Osteocyte (in vitro differentiated cells): ENCODE results near the gene OR9A2. TPM values are rescaled to one million over a fixed set of nuclear protein-coding genes. Genes with fewer than 3 reads are reported as not detected.

ENCODE experiments used
- DNase-seq: peaks from one replicate; pipeline ENCODE4 v3.0.0; 2021; ENCODE audit warnings: mixed read lengths; ENCODE audit not compliant: unreplicated experiment; ENCODE audit errors: extremely low spot score
- H3K27ac Mint-ChIP-seq: one replicate; pipeline ENCODE4 v1.8.0; 2021; ENCODE audit warnings: mild to moderate bottlenecking, mixed read lengths; ENCODE audit not compliant: unreplicated experiment
- H3K27me3 Mint-ChIP-seq: one replicate; pipeline ENCODE4 v1.8.0; 2021; ENCODE audit warnings: mixed read lengths; ENCODE audit not compliant: unreplicated experiment
- H3K36me3 Mint-ChIP-seq: one replicate; pipeline ENCODE4 v1.8.0; 2021; ENCODE audit warnings: mixed read lengths; ENCODE audit not compliant: unreplicated experiment
- H3K4me1 Mint-ChIP-seq: one replicate; pipeline ENCODE4 v1.8.0; 2021; ENCODE audit warnings: mixed read lengths; ENCODE audit not compliant: unreplicated experiment
- H3K4me3 Mint-ChIP-seq: one replicate; pipeline ENCODE4 v1.8.0; 2021; ENCODE audit warnings: mild to moderate bottlenecking, moderate library complexity, mixed read lengths; ENCODE audit not compliant: unreplicated experiment
- H3K9me3 Mint-ChIP-seq: one replicate; pipeline ENCODE4 v1.8.0; 2021; ENCODE audit warnings: mixed read lengths; ENCODE audit not compliant: unreplicated experiment
- total RNA-seq: library from RNA; stranded (reverse); gene quantifications from 2 replicates; pipeline ENCODE4 v1.2.1, GENCODE V29; 2021
- TF ChIP-seq, protein P1 (sequence below): fragments of 200-600 bp; sonication (generic); IDR thresholded peaks from 2 replicates; pipeline ENCODE4 v1.5.0; 2021; ENCODE audit warnings: antibody characterized with exemption, mild to moderate bottlenecking, moderate library complexity

OR9A2 gene
- total RNA-seq, 1 donor from 2014 or later, result not detected

DNA sequence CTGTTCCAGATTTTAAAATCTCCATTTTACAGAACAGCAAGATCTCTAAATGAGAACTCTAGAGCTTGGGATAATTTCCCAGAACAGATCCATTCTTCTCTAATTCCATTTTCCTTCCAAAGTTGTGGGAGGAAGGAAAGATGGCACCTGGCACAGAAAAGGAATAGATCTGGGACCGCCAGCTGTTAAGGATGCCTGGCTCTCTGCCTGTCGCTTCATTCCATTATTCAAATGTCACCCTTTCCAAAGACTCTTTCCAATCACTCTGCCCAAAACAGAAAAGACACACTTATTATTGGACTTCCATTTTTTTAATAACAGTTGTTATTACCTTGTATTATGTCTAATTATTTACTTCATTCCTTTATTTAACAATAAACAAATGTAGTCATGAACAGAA lies 751 bp upstream of the OR9A2 start:
- Mint-ChIP-seq H3K4me3 (no peak overlapping the region), H3K27me3 (peaks cover 4% of the 10 kb centered on the region), H3K36me3 (no peaks in the 10 kb centered on the region), H3K27ac (no peak overlapping the region), H3K4me1 (peaks cover 10% of the 10 kb centered on the region), H3K9me3 (no peaks in the 10 kb centered on the region)
- TF ChIP-seq, protein P1, sequence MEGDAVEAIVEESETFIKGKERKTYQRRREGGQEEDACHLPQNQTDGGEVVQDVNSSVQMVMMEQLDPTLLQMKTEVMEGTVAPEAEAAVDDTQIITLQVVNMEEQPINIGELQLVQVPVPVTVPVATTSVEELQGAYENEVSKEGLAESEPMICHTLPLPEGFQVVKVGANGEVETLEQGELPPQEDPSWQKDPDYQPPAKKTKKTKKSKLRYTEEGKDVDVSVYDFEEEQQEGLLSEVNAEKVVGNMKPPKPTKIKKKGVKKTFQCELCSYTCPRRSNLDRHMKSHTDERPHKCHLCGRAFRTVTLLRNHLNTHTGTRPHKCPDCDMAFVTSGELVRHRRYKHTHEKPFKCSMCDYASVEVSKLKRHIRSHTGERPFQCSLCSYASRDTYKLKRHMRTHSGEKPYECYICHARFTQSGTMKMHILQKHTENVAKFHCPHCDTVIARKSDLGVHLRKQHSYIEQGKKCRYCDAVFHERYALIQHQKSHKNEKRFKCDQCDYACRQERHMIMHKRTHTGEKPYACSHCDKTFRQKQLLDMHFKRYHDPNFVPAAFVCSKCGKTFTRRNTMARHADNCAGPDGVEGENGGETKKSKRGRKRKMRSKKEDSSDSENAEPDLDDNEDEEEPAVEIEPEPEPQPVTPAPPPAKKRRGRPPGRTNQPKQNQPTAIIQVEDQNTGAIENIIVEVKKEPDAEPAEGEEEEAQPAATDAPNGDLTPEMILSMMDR, result no peak
- DNase-seq, result no peak

DNA sequence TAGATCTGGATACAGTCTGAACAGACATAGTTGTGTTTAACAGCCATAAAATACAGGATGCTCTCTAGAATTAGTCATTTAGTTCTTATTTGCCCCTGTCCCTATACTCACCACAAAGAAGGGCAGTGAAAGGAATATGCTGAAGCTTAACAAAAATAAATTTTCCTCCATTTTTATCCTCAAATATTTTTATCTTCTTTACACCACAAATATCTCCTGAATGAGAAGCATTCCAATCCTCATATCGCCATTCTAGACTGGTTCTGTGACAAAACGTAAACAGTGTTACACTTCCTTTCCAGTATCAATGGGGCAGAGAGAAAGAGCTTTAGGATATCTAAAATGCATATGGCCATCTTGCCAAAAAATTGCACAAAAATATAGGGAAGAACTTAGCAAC lies 1.6 kb downstream of the OR9A2 start:
- peaks cover 12% of the 10 kb centered on the region for H3K4me1 Mint-ChIP-seq
- peak overlapping the region; percentile 20 for H3K27ac Mint-ChIP-seq
- no peak for DNase-seq
- TF ChIP-seq, protein P1, result no peak
- no peaks in the 10 kb centered on the region for H3K27me3 Mint-ChIP-seq
- H3K9me3 Mint-ChIP-seq, result peaks cover 4% of the 10 kb centered on the region
- no peak overlapping the region for H3K4me3 Mint-ChIP-seq
- no peaks in the 10 kb centered on the region for H3K36me3 Mint-ChIP-seq

DNA sequence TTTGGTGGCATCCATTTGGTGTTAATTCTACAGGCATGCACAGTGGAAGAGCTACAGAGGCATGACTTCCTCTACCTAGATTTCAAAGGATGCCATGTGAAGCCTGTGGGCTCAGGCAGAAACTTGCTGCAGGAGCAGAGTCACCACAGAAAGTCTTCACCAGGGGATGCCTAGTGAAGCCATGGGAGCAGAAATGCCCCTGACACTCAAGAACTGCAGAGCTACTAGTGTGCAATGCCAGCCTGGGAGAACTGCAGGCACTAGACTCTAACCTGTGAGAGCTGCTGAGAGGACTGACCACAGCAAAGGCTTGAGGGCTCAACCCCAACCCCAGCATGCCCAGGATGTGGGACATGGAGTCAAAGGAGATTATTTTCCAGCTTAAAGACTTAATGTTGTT lies 3.9 kb downstream of the OR9A2 start:
- DNase-seq, result no peak
- Mint-ChIP-seq H3K27ac (no peak overlapping the region), H3K4me3 (no peak overlapping the region), H3K4me1 (peaks cover 15% of the 10 kb centered on the region), H3K9me3 (peaks cover 11% of the 10 kb centered on the region), H3K27me3 (no peaks in the 10 kb centered on the region), H3K36me3 (peaks cover 4% of the 10 kb centered on the region)
- TF ChIP-seq, protein P1, result no peak

DNA sequence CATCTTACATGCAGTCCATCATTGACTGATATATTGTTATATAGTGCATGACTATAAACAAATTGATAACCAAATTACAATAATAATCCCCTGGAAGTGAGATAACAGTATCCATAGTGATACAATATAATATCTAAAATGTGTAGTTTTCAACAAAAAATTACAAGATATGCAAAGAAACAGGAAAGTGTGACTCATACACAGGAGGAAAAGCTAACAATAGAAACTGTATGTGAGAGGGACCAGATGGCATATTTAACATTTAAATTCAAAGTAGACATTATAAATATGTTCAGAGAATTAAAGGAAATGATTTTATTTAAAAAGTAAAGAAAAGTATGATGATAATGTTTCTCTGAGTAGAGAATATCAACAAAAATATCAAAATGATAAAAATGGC lies 8.0 kb downstream of the OR9A2 start:
- TF ChIP-seq, protein P1, result no peak
- DNase-seq, result no peak
- Mint-ChIP-seq H3K27me3 (no peaks in the 10 kb centered on the region), H3K4me3 (no peak overlapping the region), H3K4me1 (peaks cover 45% of the 10 kb centered on the region), H3K27ac (peak overlapping the region; percentile 66), H3K9me3 (peaks cover 11% of the 10 kb centered on the region), H3K36me3 (peaks cover 4% of the 10 kb centered on the region)

DNA sequence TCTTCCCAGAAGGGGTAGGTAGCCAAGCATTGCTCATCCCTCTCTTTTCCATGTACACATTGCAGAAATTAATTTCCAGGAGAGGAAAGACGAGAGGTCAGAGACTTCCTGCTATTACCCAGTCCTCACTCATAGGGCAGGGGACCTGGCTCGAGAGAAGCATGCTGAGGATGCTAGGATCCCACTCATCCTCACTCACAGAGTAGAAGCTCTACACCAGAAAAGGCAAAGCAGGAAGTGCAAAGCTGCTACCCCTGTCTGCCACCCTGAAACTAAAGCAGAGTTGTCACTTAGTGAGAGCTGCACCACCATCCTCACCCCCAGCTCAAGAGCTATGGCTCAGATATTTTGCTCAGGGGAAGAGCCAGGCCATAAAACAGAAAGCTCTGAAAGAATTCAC lies 9.9 kb downstream of the OR9A2 start:
- Mint-ChIP-seq H3K9me3 (peaks cover 11% of the 10 kb centered on the region), H3K27me3 (no peaks in the 10 kb centered on the region), H3K4me3 (no peak overlapping the region), H3K4me1 (peaks cover 55% of the 10 kb centered on the region), H3K36me3 (peaks cover 6% of the 10 kb centered on the region), H3K27ac (peak overlapping the region; percentile 93)
- TF ChIP-seq, protein P1, result no peak
- DNase-seq, result no peak
